ENCODE measurements around the gene FGF1.

The FGF1 gene

DNA sequence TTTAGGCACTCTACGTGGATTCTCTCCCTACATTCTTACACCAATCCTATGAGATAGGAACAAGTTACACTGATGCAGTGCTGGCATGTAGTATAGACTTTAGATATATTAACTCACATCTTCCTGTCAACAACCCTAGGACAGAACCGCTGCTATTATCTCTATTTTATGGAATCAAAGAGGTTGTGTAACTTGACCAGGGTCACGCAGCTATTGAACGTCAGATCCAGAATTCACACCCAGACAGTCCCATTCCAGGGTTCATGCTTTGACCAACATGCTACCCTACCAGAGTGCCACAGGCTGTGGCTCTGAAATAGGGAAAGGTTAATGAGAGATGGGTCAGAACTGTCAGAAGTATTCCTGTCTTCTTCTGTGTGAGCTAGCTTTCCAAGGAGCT is 9.6 kb downstream of the FGF1 start:
- ChIA-PET CTCF (interaction anchor here (1.3 to 2.6 kb wide), 4 partner anchors 21 to 652 kb away, joined by 4 to 10 read pairs (median 8); no protein-coding TSS in a partner anchor), POLR2A (interaction anchor here (1.2 kb wide), 1 partner anchor 22 kb away, joined by 4 read pairs; no protein-coding TSS in a partner anchor)
- Histone ChIP-seq H3K4me3 (ENCODE audit: low read depth, low read length) (no peak overlapping the region), H3K4me1 (ENCODE audit: control insufficient read depth, insufficient read depth, low read length) (no peaks in the 10 kb centered on the region), H3K27ac (ENCODE audit: extremely low read depth, low read depth, low read length) (no peak overlapping the region), H3K9me3 (ENCODE audit: control insufficient read depth, insufficient read depth, low read depth, low read length) (no peaks in the 10 kb centered on the region), H3K36me3 (ENCODE audit: control insufficient read depth in 2 of 2, insufficient read depth in 1 of 2, low read length in 2 of 2) (no peaks in the 10 kb centered on the region)
- TF ChIP-seq HOXA7 (CRISPR knock-in tag; IDR thresholded peaks at IDR 0.05; ENCODE audit: borderline replicate concordance), result no peak
- TF ChIP-seq, protein P1, sequence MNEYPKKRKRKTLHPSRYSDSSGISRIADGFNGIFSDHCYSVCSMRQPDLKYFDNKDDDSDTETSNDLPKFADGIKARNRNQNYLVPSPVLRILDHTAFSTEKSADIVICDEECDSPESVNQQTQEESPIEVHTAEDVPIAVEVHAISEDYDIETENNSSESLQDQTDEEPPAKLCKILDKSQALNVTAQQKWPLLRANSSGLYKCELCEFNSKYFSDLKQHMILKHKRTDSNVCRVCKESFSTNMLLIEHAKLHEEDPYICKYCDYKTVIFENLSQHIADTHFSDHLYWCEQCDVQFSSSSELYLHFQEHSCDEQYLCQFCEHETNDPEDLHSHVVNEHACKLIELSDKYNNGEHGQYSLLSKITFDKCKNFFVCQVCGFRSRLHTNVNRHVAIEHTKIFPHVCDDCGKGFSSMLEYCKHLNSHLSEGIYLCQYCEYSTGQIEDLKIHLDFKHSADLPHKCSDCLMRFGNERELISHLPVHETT (tag by site-specific recombination; IDR thresholded peaks at IDR 0.05), result no peak

DNA sequence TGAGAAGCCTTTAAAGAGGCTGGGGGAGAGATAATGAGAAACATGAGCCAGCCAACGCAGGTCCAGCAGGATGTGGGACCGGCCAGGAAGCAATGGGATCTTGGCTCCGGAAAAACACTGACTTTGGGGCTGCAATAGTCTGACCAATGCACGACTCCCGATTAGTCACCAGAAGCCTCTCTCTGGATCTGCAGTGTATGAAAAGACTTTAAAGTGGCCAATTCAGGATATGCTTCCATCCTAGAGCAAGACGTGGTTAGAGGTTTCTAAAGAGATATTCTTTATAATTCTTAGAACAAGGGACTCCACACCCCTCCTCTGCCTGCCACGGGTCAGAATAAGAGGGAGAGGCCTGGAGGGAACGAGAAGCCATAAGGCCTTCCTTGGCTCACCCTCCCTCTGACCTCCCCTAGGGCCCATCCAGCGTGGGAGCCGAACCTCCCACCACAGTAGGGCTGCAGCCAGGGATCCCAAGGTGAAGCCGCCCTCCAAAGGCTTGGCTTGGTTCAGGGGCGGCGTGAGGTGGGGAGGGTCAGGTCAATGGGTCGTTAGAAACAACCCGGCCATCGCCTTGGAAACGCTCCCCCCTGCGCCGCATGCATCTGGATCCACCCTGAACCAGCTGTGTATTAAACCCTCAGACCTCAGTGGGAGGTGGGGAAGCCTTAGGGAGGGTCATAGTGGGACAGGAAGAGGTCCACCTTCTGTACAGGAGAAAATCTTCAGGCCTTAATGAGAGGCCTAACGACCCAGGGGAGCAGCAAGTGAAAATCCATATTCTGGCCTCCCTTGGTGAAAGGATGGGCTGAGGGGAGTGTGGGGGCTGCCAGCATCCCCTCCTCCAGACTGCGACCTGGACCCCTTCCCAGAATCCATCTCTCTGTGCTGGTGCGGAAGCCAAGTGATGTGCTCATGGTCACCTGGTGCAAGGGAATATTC is 11.1 kb downstream of the FGF1 start:
- no peak overlapping the region for H3K4me3 ChIP-seq (ENCODE audit: low read depth, low read length)

DNA sequence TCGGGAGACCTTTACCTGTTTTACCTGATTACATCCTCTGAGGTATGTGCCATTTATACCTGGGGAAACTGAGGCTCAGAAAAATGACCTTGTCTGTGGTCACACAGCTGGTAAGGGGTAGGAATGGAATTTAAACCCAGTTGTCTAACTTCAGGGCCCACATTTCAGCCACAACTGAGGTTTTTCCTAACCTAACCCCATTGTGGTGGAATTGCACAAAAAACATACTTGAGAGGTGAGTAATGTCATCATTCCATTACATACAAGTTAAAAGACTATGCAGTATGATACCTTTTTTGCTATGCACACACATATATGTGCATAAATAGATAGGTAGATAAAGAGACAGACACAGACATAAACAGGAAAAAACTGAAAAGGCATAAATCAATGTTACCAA is 14.1 kb downstream of the FGF1 start:
- Histone ChIP-seq H3K9me3 (ENCODE audit: control insufficient read depth, insufficient read depth, low read depth, low read length) (no peaks in the 10 kb centered on the region), H3K4me1 (ENCODE audit: control insufficient read depth, insufficient read depth, low read length) (no peaks in the 10 kb centered on the region), H3K36me3 (ENCODE audit: control insufficient read depth in 2 of 2, insufficient read depth in 1 of 2, low read length in 2 of 2) (no peaks in the 10 kb centered on the region), H3K4me3 (ENCODE audit: low read depth, low read length) (no peak overlapping the region), H3K27ac (ENCODE audit: extremely low read depth, low read depth, low read length) (no peak overlapping the region)
- CTCF ChIA-PET, result interaction anchor here (0.6 to 4.5 kb wide), 7 partner anchors 14 to 1267 kb away, joined by 3 to 28 read pairs (median 4); partner anchors contain the start of gene FGF1
- POLR2A ChIA-PET, result no interaction called here
- no peak for TF ChIP-seq ZNF623 (tag by site-specific recombination; IDR thresholded peaks at IDR 0.05)
- TF ChIP-seq ZNF514 (tag by site-specific recombination; IDR thresholded peaks at IDR 0.05), result no peak
- no peak for TF ChIP-seq ZNF24 (tag by site-specific recombination; IDR thresholded peaks at IDR 0.05)
- TF ChIP-seq, protein P2, sequence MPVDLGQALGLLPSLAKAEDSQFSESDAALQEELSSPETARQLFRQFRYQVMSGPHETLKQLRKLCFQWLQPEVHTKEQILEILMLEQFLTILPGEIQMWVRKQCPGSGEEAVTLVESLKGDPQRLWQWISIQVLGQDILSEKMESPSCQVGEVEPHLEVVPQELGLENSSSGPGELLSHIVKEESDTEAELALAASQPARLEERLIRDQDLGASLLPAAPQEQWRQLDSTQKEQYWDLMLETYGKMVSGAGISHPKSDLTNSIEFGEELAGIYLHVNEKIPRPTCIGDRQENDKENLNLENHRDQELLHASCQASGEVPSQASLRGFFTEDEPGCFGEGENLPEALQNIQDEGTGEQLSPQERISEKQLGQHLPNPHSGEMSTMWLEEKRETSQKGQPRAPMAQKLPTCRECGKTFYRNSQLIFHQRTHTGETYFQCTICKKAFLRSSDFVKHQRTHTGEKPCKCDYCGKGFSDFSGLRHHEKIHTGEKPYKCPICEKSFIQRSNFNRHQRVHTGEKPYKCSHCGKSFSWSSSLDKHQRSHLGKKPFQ (tag by site-specific recombination; IDR thresholded peaks at IDR 0.05), result no peak
- TF ChIP-seq GLIS2 (tag by site-specific recombination; IDR thresholded peaks at IDR 0.05), result no peak
- TF ChIP-seq KLF10 (tag by site-specific recombination; IDR thresholded peaks at IDR 0.05), result no peak
- no peak for TF ChIP-seq RBAK (tag by site-specific recombination; IDR thresholded peaks at IDR 0.05)
- no peak for TF ChIP-seq ZNF324 (tag by site-specific recombination; IDR thresholded peaks at IDR 0.05)

More for the DNA sequence above, 11.1 kb downstream of the FGF1 start:
- H3K4me1 ChIP-seq (ENCODE audit: control insufficient read depth, insufficient read depth, low read length), result no peaks in the 10 kb centered on the region
- ChIA-PET POLR2A (no interaction called here), CTCF (interaction anchor here (0.9 to 1.7 kb wide), 2 partner anchors 24 to 39 kb away, joined by 4 to 9 read pairs; no protein-coding TSS in a partner anchor)
- H3K27ac ChIP-seq (ENCODE audit: extremely low read depth, low read depth, low read length), result no peak overlapping the region
- TF ChIP-seq, protein P3, sequence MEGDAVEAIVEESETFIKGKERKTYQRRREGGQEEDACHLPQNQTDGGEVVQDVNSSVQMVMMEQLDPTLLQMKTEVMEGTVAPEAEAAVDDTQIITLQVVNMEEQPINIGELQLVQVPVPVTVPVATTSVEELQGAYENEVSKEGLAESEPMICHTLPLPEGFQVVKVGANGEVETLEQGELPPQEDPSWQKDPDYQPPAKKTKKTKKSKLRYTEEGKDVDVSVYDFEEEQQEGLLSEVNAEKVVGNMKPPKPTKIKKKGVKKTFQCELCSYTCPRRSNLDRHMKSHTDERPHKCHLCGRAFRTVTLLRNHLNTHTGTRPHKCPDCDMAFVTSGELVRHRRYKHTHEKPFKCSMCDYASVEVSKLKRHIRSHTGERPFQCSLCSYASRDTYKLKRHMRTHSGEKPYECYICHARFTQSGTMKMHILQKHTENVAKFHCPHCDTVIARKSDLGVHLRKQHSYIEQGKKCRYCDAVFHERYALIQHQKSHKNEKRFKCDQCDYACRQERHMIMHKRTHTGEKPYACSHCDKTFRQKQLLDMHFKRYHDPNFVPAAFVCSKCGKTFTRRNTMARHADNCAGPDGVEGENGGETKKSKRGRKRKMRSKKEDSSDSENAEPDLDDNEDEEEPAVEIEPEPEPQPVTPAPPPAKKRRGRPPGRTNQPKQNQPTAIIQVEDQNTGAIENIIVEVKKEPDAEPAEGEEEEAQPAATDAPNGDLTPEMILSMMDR (tag by site-specific recombination; IDR thresholded peaks at IDR 0.05), result no peak
- TF ChIP-seq TRIM28 (IDR thresholded peaks at IDR 0.05; ENCODE audit: borderline replicate concordance, low read length), result no peak
- no peak for TF ChIP-seq ZNF658 (tag by site-specific recombination; IDR thresholded peaks at IDR 0.05)
- no peak for TF ChIP-seq KLF7 (tag by site-specific recombination; IDR thresholded peaks at IDR 0.05; ENCODE audit: borderline replicate concordance)
- TF ChIP-seq, protein P4, sequence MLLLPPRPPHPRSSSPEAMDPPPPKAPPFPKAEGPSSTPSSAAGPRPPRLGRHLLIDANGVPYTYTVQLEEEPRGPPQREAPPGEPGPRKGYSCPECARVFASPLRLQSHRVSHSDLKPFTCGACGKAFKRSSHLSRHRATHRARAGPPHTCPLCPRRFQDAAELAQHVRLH (tag by site-specific recombination; IDR thresholded peaks at IDR 0.05), result no peak
- no peak for TF ChIP-seq ZNF223 (tag by site-specific recombination; IDR thresholded peaks at IDR 0.05)
- TF ChIP-seq, protein P5, sequence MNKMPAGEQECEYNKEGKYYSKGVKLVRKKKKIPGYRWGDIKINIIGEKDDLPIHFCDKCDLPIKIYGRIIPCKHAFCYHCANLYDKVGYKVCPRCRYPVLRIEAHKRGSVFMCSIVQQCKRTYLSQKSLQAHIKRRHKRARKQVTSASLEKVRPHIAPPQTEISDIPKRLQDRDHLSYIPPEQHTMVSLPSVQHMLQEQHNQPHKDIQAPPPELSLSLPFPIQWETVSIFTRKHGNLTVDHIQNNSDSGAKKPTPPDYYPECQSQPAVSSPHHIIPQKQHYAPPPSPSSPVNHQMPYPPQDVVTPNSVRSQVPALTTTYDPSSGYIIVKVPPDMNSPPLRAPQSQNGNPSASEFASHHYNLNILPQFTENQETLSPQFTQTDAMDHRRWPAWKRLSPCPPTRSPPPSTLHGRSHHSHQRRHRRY (tag by site-specific recombination; IDR thresholded peaks at IDR 0.05), result no peak
- no peak for TF ChIP-seq BCL11A (tag by site-specific recombination; IDR thresholded peaks at IDR 0.05; ENCODE audit: low read depth)
- no peak for TF ChIP-seq IKZF3 (tag by site-specific recombination; IDR thresholded peaks at IDR 0.05)
- TF ChIP-seq YY2 (tag by site-specific recombination; IDR thresholded peaks at IDR 0.05), result no peak
- H3K9me3 ChIP-seq (ENCODE audit: control insufficient read depth, insufficient read depth, low read depth, low read length), result no peaks in the 10 kb centered on the region
- H3K36me3 ChIP-seq (ENCODE audit: control insufficient read depth in 2 of 2, insufficient read depth in 1 of 2, low read length in 2 of 2), result no peaks in the 10 kb centered on the region
